ENCODE data around the gene DUXB. TPM values are rescaled to one million over a fixed set of nuclear protein-coding genes. Genes with fewer than 3 reads are reported as not detected.

DUXB gene
- total RNA-seq, 1 donor from 2014 or later: not detected

DNA sequence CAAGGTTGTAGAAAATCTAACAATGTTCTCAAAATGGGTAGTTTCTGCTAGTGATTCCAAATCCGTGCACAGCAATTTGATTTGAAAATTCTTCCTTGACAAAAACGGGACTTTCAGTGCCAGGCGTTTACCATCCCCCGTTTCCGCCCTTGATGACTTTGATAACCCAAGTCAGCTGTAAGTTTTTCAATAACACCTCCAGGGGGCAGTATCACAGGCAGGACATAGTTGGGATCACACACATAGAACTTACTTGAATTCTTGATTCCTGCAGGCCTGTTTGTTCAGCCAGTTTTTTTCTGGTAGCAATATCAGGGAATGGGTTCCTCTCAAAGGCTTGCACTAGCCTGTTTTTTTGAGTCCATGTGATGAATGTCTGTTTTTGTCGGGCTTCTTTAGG is 5.6 kb downstream of the DUXB start:
- Mint-ChIP-seq H3K27ac (ENCODE audit: unreplicated experiment) (no peak overlapping the region), H3K4me3 (no peak overlapping the region), H3K9me3 (no peaks in the 10 kb centered on the region), H3K4me1 (no peaks in the 10 kb centered on the region), H3K27me3 (ENCODE audit: low read depth) (no peaks in the 10 kb centered on the region), H3K36me3 (ENCODE audit: low read depth) (no peaks in the 10 kb centered on the region)
- no peak for DNase-seq (ENCODE audit: low read depth, low spot score)
- TF ChIP-seq, protein P1, sequence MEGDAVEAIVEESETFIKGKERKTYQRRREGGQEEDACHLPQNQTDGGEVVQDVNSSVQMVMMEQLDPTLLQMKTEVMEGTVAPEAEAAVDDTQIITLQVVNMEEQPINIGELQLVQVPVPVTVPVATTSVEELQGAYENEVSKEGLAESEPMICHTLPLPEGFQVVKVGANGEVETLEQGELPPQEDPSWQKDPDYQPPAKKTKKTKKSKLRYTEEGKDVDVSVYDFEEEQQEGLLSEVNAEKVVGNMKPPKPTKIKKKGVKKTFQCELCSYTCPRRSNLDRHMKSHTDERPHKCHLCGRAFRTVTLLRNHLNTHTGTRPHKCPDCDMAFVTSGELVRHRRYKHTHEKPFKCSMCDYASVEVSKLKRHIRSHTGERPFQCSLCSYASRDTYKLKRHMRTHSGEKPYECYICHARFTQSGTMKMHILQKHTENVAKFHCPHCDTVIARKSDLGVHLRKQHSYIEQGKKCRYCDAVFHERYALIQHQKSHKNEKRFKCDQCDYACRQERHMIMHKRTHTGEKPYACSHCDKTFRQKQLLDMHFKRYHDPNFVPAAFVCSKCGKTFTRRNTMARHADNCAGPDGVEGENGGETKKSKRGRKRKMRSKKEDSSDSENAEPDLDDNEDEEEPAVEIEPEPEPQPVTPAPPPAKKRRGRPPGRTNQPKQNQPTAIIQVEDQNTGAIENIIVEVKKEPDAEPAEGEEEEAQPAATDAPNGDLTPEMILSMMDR (conservative IDR thresholded peaks at IDR 0.05): peak; percentile 29

DNA sequence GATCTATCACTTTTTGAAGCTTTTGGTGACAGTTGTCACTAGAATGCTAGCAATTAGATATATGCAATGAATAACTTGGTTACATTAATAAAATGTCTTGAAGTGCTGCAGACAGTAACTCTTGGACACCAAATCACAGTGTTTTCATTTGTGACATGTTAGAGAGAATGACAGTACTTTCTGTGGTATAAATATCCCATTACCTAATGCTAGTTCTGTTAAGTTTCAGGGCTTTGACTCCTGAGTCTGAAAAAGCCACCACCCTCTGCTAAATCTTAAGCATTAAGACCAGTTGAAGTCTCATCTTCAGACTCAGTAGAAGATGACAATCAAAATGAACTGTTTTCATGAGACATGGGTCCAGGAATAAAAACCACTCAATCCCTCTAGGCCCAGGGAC is 13.9 kb downstream of the DUXB start:
- no peaks in the 10 kb centered on the region for H3K4me1 Mint-ChIP-seq
- H3K36me3 Mint-ChIP-seq (ENCODE audit: low read depth): peaks cover 28% of the 10 kb centered on the region
- TF ChIP-seq, protein P1 (conservative IDR thresholded peaks at IDR 0.05): no peak
- H3K9me3 Mint-ChIP-seq: peaks cover 30% of the 10 kb centered on the region
- H3K27me3 Mint-ChIP-seq (ENCODE audit: low read depth): no peaks in the 10 kb centered on the region
- no peak overlapping the region for H3K4me3 Mint-ChIP-seq
- H3K27ac Mint-ChIP-seq (ENCODE audit: unreplicated experiment): no peak overlapping the region
- no peak for DNase-seq (ENCODE audit: low read depth, low spot score)

DNA sequence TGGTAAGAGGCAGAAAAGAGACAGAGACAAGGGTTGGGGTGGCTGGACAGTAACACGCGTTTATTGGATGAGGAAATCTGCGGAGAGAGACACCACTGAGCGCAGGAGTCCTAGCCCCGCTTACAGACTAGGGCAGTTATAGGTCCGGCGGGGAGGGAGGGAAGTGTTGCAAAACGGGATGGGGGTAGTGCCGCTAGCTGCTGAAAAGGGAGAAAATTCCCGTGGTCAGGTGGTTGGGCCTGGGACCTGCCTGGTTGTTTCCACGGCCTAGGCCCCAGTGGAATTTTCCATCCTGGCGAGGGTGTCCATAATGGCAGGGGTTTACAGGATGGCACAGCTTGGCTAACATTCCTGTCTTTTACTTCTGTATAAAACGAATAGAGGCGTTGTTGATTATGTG is 19.0 kb downstream of the DUXB start:
- H3K27ac Mint-ChIP-seq (ENCODE audit: unreplicated experiment): no peak overlapping the region
- H3K27me3 Mint-ChIP-seq (ENCODE audit: low read depth): no peaks in the 10 kb centered on the region
- no peaks in the 10 kb centered on the region for H3K4me1 Mint-ChIP-seq
- DNase-seq (ENCODE audit: low read depth, low spot score): no peak
- TF ChIP-seq, protein P1 (conservative IDR thresholded peaks at IDR 0.05): no peak
- peaks cover 29% of the 10 kb centered on the region for H3K36me3 Mint-ChIP-seq (ENCODE audit: low read depth)
- H3K9me3 Mint-ChIP-seq: peaks cover 25% of the 10 kb centered on the region
- H3K4me3 Mint-ChIP-seq: no peak overlapping the region

DNA sequence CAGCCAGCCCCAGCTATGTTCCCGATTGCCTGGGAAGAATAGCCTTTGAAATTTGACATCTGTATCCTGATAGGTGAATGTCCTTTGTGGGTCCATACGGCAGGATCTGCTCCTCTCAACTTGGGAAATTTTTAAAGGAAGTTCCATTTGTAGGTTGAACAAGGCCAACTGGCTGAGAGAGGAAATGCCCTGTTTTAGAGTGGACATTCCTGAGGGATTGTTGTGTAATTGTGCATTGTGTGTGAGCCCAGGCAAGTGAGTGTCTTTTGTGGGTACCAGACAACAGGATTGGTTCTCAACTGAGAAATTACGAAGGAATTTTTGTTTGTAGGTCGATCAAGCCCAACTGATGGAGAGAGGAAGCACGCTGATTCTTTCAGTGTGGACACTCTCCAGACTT is 21.9 kb downstream of the DUXB start:
- DNase-seq (ENCODE audit: low read depth, low spot score): no peak
- peaks cover 19% of the 10 kb centered on the region for H3K9me3 Mint-ChIP-seq
- no peak overlapping the region for H3K4me3 Mint-ChIP-seq
- peaks cover 22% of the 10 kb centered on the region for H3K36me3 Mint-ChIP-seq (ENCODE audit: low read depth)
- TF ChIP-seq, protein P1 (conservative IDR thresholded peaks at IDR 0.05): no peak
- no peaks in the 10 kb centered on the region for H3K4me1 Mint-ChIP-seq
- H3K27me3 Mint-ChIP-seq (ENCODE audit: low read depth): no peaks in the 10 kb centered on the region
- no peak overlapping the region for H3K27ac Mint-ChIP-seq (ENCODE audit: unreplicated experiment)

DNA sequence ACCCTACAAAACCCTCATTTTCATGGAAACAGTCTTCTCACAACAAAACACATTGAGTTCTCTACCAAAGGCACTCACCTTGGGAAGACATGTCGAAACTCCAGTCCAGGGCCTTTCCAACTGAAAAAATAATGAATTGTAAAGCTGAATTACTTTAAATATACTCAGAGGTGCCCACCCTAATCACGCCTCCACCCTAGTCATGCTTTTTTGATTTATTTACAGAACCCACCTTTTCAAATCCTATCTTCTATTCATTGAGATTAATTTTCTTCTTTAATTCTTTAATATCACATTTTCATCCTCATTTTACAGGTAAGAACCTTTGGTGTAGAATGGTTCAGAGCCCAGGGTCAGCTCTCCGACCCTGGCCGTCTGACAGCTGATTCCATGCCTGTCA is 24.4 kb downstream of the DUXB start, which contains the start of gene CPHXL2:
TSS of gene CPHXL2 (minus strand) at position 101 of the 400 bp plus-strand sequence. CDS start at position 91, 10 bp downstream.
- no peak within 1 kb of the TSS for H3K27ac Mint-ChIP-seq (ENCODE audit: unreplicated experiment)
- H3K4me1 Mint-ChIP-seq: no peaks in the 10 kb centered on the region
- no peak for DNase-seq (ENCODE audit: low read depth, low spot score)
- TF ChIP-seq, protein P1 (conservative IDR thresholded peaks at IDR 0.05): no peak
- H3K27me3 Mint-ChIP-seq (ENCODE audit: low read depth): no peaks in the 10 kb centered on the region
- no peak within 1 kb of the TSS for H3K4me3 Mint-ChIP-seq
- peaks cover under 1% of the 10 kb centered on the region for H3K36me3 Mint-ChIP-seq (ENCODE audit: low read depth)
- H3K9me3 Mint-ChIP-seq: peaks cover under 1% of the 10 kb centered on the region

DNA sequence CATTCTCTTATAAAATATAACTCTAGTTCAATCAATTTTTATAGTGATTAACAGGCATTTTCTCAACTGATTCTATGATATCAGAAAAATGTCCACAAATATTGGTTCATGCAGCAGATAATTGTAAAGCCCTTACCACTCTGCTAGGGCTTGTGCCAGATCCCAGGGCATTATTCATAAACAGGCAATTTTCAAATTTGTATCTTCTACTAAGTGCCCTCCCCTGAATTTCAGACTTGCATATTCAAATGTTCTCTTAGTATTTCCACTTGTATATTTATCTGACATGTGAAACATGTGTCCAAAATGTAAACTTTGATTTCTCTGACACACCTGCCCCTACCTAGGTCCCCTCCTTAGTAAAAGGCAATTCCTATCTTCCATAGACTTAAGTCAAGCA is 33.8 kb downstream of the DUXB start:
- Mint-ChIP-seq H3K36me3 (ENCODE audit: low read depth) (no peaks in the 10 kb centered on the region), H3K27me3 (ENCODE audit: low read depth) (no peaks in the 10 kb centered on the region), H3K9me3 (no peaks in the 10 kb centered on the region), H3K4me3 (no peak overlapping the region), H3K27ac (ENCODE audit: unreplicated experiment) (no peak overlapping the region), H3K4me1 (no peaks in the 10 kb centered on the region)
- TF ChIP-seq, protein P1 (conservative IDR thresholded peaks at IDR 0.05): no peak
- DNase-seq (ENCODE audit: low read depth, low spot score): no peak
